Measurements from ENCODE around the gene NUMB. TPM values are rescaled to one million over a fixed set of nuclear protein-coding genes. Genes with fewer than 3 reads are reported as not detected.

The NUMB gene
- total RNA-seq, 1 experiment from 2014 or later = 42.0 TPM

DNA sequence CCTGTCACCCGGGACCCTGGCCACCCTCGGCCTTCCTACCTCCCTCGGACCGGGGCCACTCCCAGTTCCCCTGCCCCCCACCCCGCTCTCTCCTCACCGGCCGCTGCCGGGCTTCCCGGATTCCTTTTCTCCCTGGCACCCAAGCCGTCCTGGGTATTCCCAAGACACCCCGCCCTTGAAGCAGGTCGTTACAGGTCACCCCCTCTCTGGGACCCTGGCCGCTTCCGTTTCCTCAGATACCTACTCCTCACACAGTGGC lies 493 bp downstream of the NUMB start:
- no peaks in the 10 kb centered on the region for H3K36me3 Mint-ChIP-seq
- H3K27ac Mint-ChIP-seq = peak overlapping the region; percentile 81; the same call in 1 of the 2 replicates
- peak overlapping the region; percentile 89 for H3K4me3 Mint-ChIP-seq
- ChIA-PET POLR2A (interaction anchor here (0.9 to 1.6 kb wide), 6 partner anchors 11 to 332 kb away, joined by 3 to 5 read pairs (median 4); partner anchors contain the start of gene ACOT2), CTCF (interaction anchor here (0.9 to 3.1 kb wide), 7 partner anchors 14 to 285 kb away, joined by 3 to 26 read pairs (median 8); no protein-coding TSS in a partner anchor)
- TF ChIP-seq SP1 (CRISPR knock-in tag; conservative IDR thresholded peaks at IDR 0.05) (no peak), CBFB (CRISPR knock-in tag; IDR thresholded peaks at IDR 0.05; ENCODE audit: low read depth) (no peak), NFE2L1 (CRISPR knock-in tag; IDR thresholded peaks at IDR 0.05) (no peak), KAT7 (CRISPR knock-in tag; IDR thresholded peaks at IDR 0.05; ENCODE audit: borderline replicate concordance) (no peak), ZNF396 (CRISPR knock-in tag; IDR thresholded peaks at IDR 0.05; ENCODE audit: borderline replicate concordance) (no peak), ZNF219 (CRISPR knock-in tag; IDR thresholded peaks at IDR 0.05; ENCODE audit: borderline replicate concordance) (no peak), NR1H2 (CRISPR knock-in tag; IDR thresholded peaks at IDR 0.05) (no peak), GTF2I (CRISPR knock-in tag; conservative IDR thresholded peaks at IDR 0.05) (no peak), CREB1 (CRISPR knock-in tag; IDR thresholded peaks at IDR 0.05) (no peak), ELF4 (CRISPR knock-in tag; IDR thresholded peaks at IDR 0.05; ENCODE audit: low read depth) (no peak), ZNF232 (CRISPR knock-in tag; IDR thresholded peaks at IDR 0.05) (no peak), MYBL2 (CRISPR knock-in tag; IDR thresholded peaks at IDR 0.05) (no peak)
- TF ChIP-seq, protein P1, sequence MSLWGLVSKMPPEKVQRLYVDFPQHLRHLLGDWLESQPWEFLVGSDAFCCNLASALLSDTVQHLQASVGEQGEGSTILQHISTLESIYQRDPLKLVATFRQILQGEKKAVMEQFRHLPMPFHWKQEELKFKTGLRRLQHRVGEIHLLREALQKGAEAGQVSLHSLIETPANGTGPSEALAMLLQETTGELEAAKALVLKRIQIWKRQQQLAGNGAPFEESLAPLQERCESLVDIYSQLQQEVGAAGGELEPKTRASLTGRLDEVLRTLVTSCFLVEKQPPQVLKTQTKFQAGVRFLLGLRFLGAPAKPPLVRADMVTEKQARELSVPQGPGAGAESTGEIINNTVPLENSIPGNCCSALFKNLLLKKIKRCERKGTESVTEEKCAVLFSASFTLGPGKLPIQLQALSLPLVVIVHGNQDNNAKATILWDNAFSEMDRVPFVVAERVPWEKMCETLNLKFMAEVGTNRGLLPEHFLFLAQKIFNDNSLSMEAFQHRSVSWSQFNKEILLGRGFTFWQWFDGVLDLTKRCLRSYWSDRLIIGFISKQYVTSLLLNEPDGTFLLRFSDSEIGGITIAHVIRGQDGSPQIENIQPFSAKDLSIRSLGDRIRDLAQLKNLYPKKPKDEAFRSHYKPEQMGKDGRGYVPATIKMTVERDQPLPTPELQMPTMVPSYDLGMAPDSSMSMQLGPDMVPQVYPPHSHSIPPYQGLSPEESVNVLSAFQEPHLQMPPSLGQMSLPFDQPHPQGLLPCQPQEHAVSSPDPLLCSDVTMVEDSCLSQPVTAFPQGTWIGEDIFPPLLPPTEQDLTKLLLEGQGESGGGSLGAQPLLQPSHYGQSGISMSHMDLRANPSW (CRISPR knock-in tag; conservative IDR thresholded peaks at IDR 0.05; ENCODE audit: low read depth) = no peak
- TF ChIP-seq, protein P2, sequence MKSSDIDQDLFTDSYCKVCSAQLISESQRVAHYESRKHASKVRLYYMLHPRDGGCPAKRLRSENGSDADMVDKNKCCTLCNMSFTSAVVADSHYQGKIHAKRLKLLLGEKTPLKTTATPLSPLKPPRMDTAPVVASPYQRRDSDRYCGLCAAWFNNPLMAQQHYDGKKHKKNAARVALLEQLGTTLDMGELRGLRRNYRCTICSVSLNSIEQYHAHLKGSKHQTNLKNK (CRISPR knock-in tag; IDR thresholded peaks at IDR 0.05) = no peak
- H3K4me1 Mint-ChIP-seq = peaks cover 41% of the 10 kb centered on the region
- no peaks in the 10 kb centered on the region; the same call in 1 of the 2 replicates for H3K27me3 Mint-ChIP-seq (ENCODE audit: low read depth)
- no peaks in the 10 kb centered on the region for H3K9me3 Mint-ChIP-seq
- ATAC-seq (peak; percentile 1; the same call in 1 of the 2 replicates), DNase-seq (ENCODE audit: low spot score) (peak; percentile 38)

DNA sequence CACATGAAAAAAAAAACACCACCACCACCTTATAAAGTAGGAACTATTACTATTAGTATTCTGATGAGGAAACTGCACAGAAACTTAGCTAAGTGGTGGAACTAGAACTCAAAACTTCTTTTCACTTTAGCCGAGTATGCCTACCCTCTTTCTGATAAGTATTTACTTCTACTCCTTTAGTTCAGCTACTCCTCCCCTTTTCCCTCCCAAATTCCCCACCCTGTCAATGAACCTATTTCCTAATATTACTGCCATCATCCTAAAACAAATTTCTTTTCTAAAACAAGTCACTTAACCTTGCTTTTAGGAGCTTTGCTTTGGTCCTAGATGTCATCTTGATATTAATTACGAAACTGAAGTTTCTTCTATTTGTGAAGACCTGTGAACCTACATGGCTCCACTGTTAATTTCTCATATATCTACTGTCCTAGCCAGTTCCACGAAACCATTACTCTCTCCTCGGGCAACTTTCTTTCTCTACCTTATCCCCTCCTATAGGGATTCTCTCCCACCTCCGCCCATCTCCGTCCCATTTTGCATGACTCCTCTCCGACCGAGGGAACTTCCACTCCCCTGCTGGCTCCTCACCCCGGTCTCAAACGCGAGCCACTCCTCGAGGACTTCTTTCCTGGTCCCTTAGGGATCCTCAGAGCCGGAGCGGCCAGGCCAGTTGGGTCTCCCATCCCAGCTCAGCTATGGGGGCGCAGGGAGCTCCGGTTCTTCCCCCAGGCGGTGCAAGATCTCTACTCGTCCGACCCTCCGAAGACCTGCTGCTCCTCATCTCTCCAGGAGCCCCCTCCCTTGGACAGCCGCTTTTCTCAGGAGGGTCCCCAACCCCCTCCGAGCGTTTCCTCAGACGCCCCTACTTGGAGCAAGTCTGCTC lies 1.1 kb downstream of the NUMB start:
- Mint-ChIP-seq H3K27me3 (ENCODE audit: low read depth) (no peaks in the 10 kb centered on the region; the same call in 1 of the 2 replicates), H3K4me3 (peak overlapping the region; percentile 89), H3K36me3 (no peaks in the 10 kb centered on the region), H3K9me3 (no peaks in the 10 kb centered on the region), H3K27ac (peak overlapping the region; percentile 50; the same call in 1 of the 2 replicates), H3K4me1 (peaks cover 39% of the 10 kb centered on the region)
- ChIA-PET CTCF (interaction anchor here (1.0 to 3.1 kb wide), 5 partner anchors 15 to 225 kb away, joined by 3 to 26 read pairs (median 10); no protein-coding TSS in a partner anchor), POLR2A (interaction anchor here (0.6 to 1.6 kb wide), 3 partner anchors 18 to 225 kb away, joined by 3 to 4 read pairs (median 3); no protein-coding TSS in a partner anchor)
- ATAC-seq = peak; percentile 3
- DNase-seq (ENCODE audit: low spot score) = peak; percentile 45
- TF ChIP-seq, protein P3, sequence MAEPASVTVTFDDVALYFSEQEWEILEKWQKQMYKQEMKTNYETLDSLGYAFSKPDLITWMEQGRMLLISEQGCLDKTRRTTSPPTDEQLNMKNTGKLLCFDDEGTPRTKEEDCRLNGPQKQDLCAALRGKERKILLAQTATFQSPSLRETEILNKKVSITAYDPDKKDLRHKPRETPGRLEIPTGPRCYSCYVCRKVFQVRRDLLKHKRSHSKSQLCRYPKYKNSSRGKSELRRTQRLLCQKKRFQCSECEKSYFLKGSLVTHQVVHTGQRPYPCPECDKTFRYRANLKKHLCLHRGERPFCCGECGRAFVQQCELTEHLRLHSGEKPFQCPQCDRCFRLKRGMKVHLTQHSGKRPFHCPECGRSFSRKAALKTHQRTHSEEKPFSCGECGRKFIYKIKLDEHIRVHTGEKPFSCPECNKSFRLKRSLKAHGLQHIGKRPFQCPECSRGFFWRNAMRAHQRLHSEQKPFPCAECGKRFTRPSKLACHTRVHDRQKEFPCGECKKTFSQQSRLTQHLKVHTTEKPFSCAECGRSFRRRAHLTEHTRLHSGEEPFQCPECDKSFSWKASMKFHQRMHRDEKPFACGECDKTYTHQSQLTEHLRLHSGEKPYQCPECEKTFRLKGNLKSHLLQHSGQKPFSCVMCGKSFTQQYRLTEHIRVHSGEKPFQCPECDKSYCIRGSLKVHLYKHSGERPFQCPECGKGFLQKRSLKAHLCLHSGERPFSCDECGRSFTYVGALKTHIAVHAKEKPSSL (CRISPR knock-in tag; conservative IDR thresholded peaks at IDR 0.05) = no peak
- no peak for TF ChIP-seq ZNF263 (CRISPR knock-in tag; IDR thresholded peaks at IDR 0.05; ENCODE audit: low read depth)
- TF ChIP-seq NFE2L1 (CRISPR knock-in tag; IDR thresholded peaks at IDR 0.05) = no peak
- no peak for TF ChIP-seq MXD4 (CRISPR knock-in tag; IDR thresholded peaks at IDR 0.05; ENCODE audit: borderline replicate concordance)
- TF ChIP-seq, protein P4, sequence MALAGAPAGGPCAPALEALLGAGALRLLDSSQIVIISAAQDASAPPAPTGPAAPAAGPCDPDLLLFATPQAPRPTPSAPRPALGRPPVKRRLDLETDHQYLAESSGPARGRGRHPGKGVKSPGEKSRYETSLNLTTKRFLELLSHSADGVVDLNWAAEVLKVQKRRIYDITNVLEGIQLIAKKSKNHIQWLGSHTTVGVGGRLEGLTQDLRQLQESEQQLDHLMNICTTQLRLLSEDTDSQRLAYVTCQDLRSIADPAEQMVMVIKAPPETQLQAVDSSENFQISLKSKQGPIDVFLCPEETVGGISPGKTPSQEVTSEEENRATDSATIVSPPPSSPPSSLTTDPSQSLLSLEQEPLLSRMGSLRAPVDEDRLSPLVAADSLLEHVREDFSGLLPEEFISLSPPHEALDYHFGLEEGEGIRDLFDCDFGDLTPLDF (CRISPR knock-in tag; IDR thresholded peaks at IDR 0.05) = no peak
- TF ChIP-seq, protein P5, sequence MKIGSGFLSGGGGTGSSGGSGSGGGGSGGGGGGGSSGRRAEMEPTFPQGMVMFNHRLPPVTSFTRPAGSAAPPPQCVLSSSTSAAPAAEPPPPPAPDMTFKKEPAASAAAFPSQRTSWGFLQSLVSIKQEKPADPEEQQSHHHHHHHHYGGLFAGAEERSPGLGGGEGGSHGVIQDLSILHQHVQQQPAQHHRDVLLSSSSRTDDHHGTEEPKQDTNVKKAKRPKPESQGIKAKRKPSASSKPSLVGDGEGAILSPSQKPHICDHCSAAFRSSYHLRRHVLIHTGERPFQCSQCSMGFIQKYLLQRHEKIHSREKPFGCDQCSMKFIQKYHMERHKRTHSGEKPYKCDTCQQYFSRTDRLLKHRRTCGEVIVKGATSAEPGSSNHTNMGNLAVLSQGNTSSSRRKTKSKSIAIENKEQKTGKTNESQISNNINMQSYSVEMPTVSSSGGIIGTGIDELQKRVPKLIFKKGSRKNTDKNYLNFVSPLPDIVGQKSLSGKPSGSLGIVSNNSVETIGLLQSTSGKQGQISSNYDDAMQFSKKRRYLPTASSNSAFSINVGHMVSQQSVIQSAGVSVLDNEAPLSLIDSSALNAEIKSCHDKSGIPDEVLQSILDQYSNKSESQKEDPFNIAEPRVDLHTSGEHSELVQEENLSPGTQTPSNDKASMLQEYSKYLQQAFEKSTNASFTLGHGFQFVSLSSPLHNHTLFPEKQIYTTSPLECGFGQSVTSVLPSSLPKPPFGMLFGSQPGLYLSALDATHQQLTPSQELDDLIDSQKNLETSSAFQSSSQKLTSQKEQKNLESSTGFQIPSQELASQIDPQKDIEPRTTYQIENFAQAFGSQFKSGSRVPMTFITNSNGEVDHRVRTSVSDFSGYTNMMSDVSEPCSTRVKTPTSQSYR (CRISPR knock-in tag; IDR thresholded peaks at IDR 0.05) = no peak
- TF ChIP-seq, protein P6, sequence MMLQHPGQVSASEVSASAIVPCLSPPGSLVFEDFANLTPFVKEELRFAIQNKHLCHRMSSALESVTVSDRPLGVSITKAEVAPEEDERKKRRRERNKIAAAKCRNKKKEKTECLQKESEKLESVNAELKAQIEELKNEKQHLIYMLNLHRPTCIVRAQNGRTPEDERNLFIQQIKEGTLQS (CRISPR knock-in tag; conservative IDR thresholded peaks at IDR 0.05) = no peak
- TF ChIP-seq, protein P7, sequence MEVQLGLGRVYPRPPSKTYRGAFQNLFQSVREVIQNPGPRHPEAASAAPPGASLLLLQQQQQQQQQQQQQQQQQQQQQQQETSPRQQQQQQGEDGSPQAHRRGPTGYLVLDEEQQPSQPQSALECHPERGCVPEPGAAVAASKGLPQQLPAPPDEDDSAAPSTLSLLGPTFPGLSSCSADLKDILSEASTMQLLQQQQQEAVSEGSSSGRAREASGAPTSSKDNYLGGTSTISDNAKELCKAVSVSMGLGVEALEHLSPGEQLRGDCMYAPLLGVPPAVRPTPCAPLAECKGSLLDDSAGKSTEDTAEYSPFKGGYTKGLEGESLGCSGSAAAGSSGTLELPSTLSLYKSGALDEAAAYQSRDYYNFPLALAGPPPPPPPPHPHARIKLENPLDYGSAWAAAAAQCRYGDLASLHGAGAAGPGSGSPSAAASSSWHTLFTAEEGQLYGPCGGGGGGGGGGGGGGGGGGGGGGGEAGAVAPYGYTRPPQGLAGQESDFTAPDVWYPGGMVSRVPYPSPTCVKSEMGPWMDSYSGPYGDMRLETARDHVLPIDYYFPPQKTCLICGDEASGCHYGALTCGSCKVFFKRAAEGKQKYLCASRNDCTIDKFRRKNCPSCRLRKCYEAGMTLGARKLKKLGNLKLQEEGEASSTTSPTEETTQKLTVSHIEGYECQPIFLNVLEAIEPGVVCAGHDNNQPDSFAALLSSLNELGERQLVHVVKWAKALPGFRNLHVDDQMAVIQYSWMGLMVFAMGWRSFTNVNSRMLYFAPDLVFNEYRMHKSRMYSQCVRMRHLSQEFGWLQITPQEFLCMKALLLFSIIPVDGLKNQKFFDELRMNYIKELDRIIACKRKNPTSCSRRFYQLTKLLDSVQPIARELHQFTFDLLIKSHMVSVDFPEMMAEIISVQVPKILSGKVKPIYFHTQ (CRISPR knock-in tag; IDR thresholded peaks at IDR 0.05) = no peak

Data from WTC11 (cell line).